DOHH2 (cell line): Measurements from ENCODE around the gene PON1.

ENCODE experiments used
- H3F3A ChIP-seq: fragments of 200-600 bp; sonication (generic), shearing (Covaris generic); 2 replicates; pipeline ENCODE4 v1.6.0; 2016; ENCODE audit warnings: antibody characterized with exemption, mild to moderate bottlenecking; ENCODE audit not compliant: control insufficient read depth, insufficient read depth
- H3K27ac ChIP-seq: fragments of 200-600 bp; sonication (generic); 2 replicates; pipeline ENCODE4 v1.5.1; 2014; ENCODE audit warnings: low read depth, mild to moderate bottlenecking, low read length, moderate library complexity
- H3K27me3 ChIP-seq: fragments of 200-600 bp; sonication (generic); 2 replicates; pipeline ENCODE4 v1.6.1; 2014; ENCODE audit warnings: mild to moderate bottlenecking, low read length, mixed read lengths; ENCODE audit not compliant: control insufficient read depth
- H3K36me3 ChIP-seq: fragments of 200-600 bp; sonication (generic); 2 replicates; pipeline ENCODE4 v1.6.1; 2014; ENCODE audit warnings: mild to moderate bottlenecking, low read length, moderate library complexity, mixed read lengths; ENCODE audit not compliant: control insufficient read depth
- H3K4me1 ChIP-seq: fragments of 200-600 bp; sonication (generic); 2 replicates; pipeline ENCODE4 v1.6.1; 2014; ENCODE audit warnings: mild to moderate bottlenecking, low read length, mixed read lengths; ENCODE audit not compliant: control insufficient read depth
- H3K4me2 ChIP-seq: fragments of 200-600 bp; sonication (generic); 2 replicates; pipeline ENCODE4 v1.6.0; 2014; ENCODE audit warnings: mild to moderate bottlenecking, low read length, moderate library complexity
- H3K4me3 ChIP-seq: fragments of 200-600 bp; sonication (generic); 2 replicates; pipeline ENCODE4 v1.5.1; 2014; ENCODE audit warnings: mild to moderate bottlenecking, low read length, mixed read lengths
- H3K79me2 ChIP-seq: fragments of 200-600 bp; sonication (generic); 2 replicates; pipeline ENCODE4 v1.6.1; 2014; ENCODE audit warnings: mild to moderate bottlenecking, low read length, mixed read lengths; ENCODE audit not compliant: control insufficient read depth
- H3K9me2 ChIP-seq: fragments of 200-600 bp; sonication (generic); replicated peaks from 2 replicates; pipeline ENCODE4 v1.6.1; 2014; ENCODE audit warnings: mild to moderate bottlenecking, low read length, mixed read lengths; ENCODE audit not compliant: control insufficient read depth
- H3K9me3 ChIP-seq: fragments of 200-600 bp; sonication (generic); 2 replicates; pipeline ENCODE4 v1.6.1; 2014; ENCODE audit warnings: antibody characterized with exemption, low read length, mixed read lengths; ENCODE audit not compliant: control insufficient read depth, insufficient read depth
- H4K20me1 ChIP-seq: fragments of 200-600 bp; sonication (generic); 2 replicates; pipeline ENCODE4 v1.6.0; 2014; ENCODE audit warnings: low read depth, mild to moderate bottlenecking, antibody characterized with exemption, low read length, moderate library complexity; ENCODE audit not compliant: control insufficient read depth, insufficient read depth
- CTCF ChIP-seq: fragments of 200-600 bp; sonication (generic); IDR thresholded peaks from one replicate; pipeline ENCODE4 v1.5.1; 2014; ENCODE audit warnings: antibody characterized with exemption, mild to moderate bottlenecking, low read depth, low read length; ENCODE audit not compliant: poor library complexity, severe bottlenecking
- EZH2phosphoT487 ChIP-seq: fragments of 200-600 bp; sonication (generic); IDR thresholded peaks from 2 replicates; pipeline ENCODE4 v1.6.1; 2017; ENCODE audit warnings: borderline replicate concordance, mild to moderate bottlenecking, antibody characterized with exemption, low read length, moderate library complexity, mixed read lengths

The PON1 gene

GRCh38 chr7:95253986-95254385, 70.3 kb downstream of the PON1 start:
- TF ChIP-seq EZH2phosphoT487 (no peak), CTCF (no peak)
- Histone ChIP-seq H3K9me2 (no peaks in the 10 kb centered on the region), H3K27me3 (peaks cover 6% of the 10 kb centered on the region), H3K9me3 (no peaks in the 10 kb centered on the region), H3F3A (no peaks in the 10 kb centered on the region), H3K4me3 (no peak overlapping the region), H3K79me2 (no peaks in the 10 kb centered on the region), H4K20me1 (no peaks in the 10 kb centered on the region), H3K4me2 (no peak overlapping the region), H3K27ac (no peak overlapping the region), H3K36me3 (no peaks in the 10 kb centered on the region), H3K4me1 (no peaks in the 10 kb centered on the region)

GRCh38 chr7:95251966-95252365, 72.4 kb downstream of the PON1 start:
- Histone ChIP-seq H3K4me1 (no peaks in the 10 kb centered on the region), H3K4me2 (no peak overlapping the region), H3F3A (no peaks in the 10 kb centered on the region), H3K36me3 (no peaks in the 10 kb centered on the region), H3K79me2 (no peaks in the 10 kb centered on the region), H3K27me3 (peaks cover 6% of the 10 kb centered on the region), H3K9me2 (no peaks in the 10 kb centered on the region), H3K4me3 (no peak overlapping the region), H3K9me3 (no peaks in the 10 kb centered on the region), H4K20me1 (no peaks in the 10 kb centered on the region), H3K27ac (no peak overlapping the region)
- TF ChIP-seq CTCF: no peak
- TF ChIP-seq EZH2phosphoT487: no peak

- Histone ChIP-seq H3K79me2 (no peaks in the 10 kb centered on the region), H3K27me3 (peaks cover 6% of the 10 kb centered on the region), H3K36me3 (no peaks in the 10 kb centered on the region), H3K4me1 (no peaks in the 10 kb centered on the region), H3K9me2 (no peaks in the 10 kb centered on the region), H4K20me1 (no peaks in the 10 kb centered on the region), H3K4me2 (no peak overlapping the region), H3K27ac (no peak overlapping the region), H3K9me3 (no peaks in the 10 kb centered on the region), H3F3A (no peaks in the 10 kb centered on the region), H3K4me3 (no peak overlapping the region)
- TF ChIP-seq EZH2phosphoT487 (no peak), CTCF (no peak)
These were observed 73.8 kb downstream of the PON1 start for GRCh38 chr7:95250571-95250970.
